DOHH2 (cell line): Measurements from ENCODE around the gene ALOX12.

ENCODE experiments used
- EZH2phosphoT487 ChIP-seq: fragments of 200-600 bp; sonication (generic); IDR thresholded peaks from 2 replicates; pipeline ENCODE4 v1.6.1; 2017; ENCODE audit warnings: borderline replicate concordance, mild to moderate bottlenecking, antibody characterized with exemption, low read length, moderate library complexity, mixed read lengths
- TF ChIP-seq, protein P1 (sequence below): fragments of 200-600 bp; sonication (generic); IDR thresholded peaks from one replicate; pipeline ENCODE4 v1.5.1; 2014; ENCODE audit warnings: antibody characterized with exemption, mild to moderate bottlenecking, low read depth, low read length; ENCODE audit not compliant: poor library complexity, severe bottlenecking

DNA sequence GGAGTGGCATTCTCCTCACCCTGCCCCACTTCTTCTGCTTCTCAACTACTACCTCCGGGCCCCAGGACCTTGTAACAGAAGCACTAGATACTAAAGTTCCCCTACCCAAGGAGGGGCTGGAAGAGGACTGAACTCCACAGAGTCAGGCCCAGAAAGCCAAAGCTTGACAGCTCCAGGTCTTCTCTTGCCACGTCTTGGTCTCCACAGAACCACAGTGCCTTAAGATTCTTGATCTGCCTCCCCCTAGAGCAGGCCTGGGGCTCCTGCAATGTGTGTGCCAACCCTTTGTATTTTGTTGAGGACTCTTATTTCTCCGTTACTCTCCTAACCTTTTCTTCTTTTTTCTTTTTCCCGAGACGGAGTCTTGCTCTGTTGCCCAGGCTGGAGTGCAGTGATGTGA, 44.0 kb downstream of the ALOX12 start:
- TF ChIP-seq, protein P1, sequence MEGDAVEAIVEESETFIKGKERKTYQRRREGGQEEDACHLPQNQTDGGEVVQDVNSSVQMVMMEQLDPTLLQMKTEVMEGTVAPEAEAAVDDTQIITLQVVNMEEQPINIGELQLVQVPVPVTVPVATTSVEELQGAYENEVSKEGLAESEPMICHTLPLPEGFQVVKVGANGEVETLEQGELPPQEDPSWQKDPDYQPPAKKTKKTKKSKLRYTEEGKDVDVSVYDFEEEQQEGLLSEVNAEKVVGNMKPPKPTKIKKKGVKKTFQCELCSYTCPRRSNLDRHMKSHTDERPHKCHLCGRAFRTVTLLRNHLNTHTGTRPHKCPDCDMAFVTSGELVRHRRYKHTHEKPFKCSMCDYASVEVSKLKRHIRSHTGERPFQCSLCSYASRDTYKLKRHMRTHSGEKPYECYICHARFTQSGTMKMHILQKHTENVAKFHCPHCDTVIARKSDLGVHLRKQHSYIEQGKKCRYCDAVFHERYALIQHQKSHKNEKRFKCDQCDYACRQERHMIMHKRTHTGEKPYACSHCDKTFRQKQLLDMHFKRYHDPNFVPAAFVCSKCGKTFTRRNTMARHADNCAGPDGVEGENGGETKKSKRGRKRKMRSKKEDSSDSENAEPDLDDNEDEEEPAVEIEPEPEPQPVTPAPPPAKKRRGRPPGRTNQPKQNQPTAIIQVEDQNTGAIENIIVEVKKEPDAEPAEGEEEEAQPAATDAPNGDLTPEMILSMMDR, result no peak
- no peak for TF ChIP-seq EZH2phosphoT487
